ENCODE data around the gene RAMP1.

RAMP1 gene

GRCh38 chr2:237882510-237883481 is 23.4 kb downstream of the RAMP1 start:
- H3K36me3 ChIP-seq (ENCODE audit: insufficient read depth, low read length), result no peaks in the 10 kb centered on the region
- no peaks in the 10 kb centered on the region for H3K9me2 ChIP-seq (replicated peaks; ENCODE audit: low read depth, low read length)
- no peak overlapping the region for H3K4me2 ChIP-seq (ENCODE audit: low read depth, low read length, poor library complexity, severe bottlenecking)
- TF ChIP-seq EZH2phosphoT487 (IDR thresholded peaks at IDR 0.05; ENCODE audit: borderline replicate concordance), result no peak
- TF ChIP-seq CTCF (conservative IDR thresholded peaks at IDR 0.05; ENCODE audit: low read length), result no peak
- no peak overlapping the region for H3K9ac ChIP-seq (ENCODE audit: low read depth, low read length, poor library complexity, severe bottlenecking)
- H3K4me3 ChIP-seq (ENCODE audit: low read length, poor library complexity, severe bottlenecking), result no peak overlapping the region
- no peaks in the 10 kb centered on the region for H3K79me2 ChIP-seq (ENCODE audit: insufficient read depth, low read length)
- no peak overlapping the region for H2AFZ ChIP-seq (ENCODE audit: low read length)
- no peaks in the 10 kb centered on the region for H3F3A ChIP-seq (ENCODE audit: low read depth)
- H3K4me1 ChIP-seq (ENCODE audit: insufficient read depth, low read length, poor library complexity, severe bottlenecking), result no peaks in the 10 kb centered on the region
- H4K20me1 ChIP-seq (ENCODE audit: insufficient read depth, low read length, poor library complexity, severe bottlenecking), result no peaks in the 10 kb centered on the region
- no peaks in the 10 kb centered on the region for H3K9me3 ChIP-seq (ENCODE audit: insufficient read depth, low read depth, low read length)
- H3K27me3 ChIP-seq (ENCODE audit: insufficient read depth, low read length, poor library complexity, severe bottlenecking), result no peaks in the 10 kb centered on the region

- H3K4me2 ChIP-seq (ENCODE audit: low read depth, low read length, poor library complexity, severe bottlenecking), result no peak overlapping the region
- no peaks in the 10 kb centered on the region for H3K4me1 ChIP-seq (ENCODE audit: insufficient read depth, low read length, poor library complexity, severe bottlenecking)
- no peaks in the 10 kb centered on the region for H3K9me3 ChIP-seq (ENCODE audit: insufficient read depth, low read depth, low read length)
- no peaks in the 10 kb centered on the region for H3K36me3 ChIP-seq (ENCODE audit: insufficient read depth, low read length)
- TF ChIP-seq EZH2phosphoT487 (IDR thresholded peaks at IDR 0.05; ENCODE audit: borderline replicate concordance), result no peak
- TF ChIP-seq CTCF (conservative IDR thresholded peaks at IDR 0.05; ENCODE audit: low read length), result no peak
- H3K9ac ChIP-seq (ENCODE audit: low read depth, low read length, poor library complexity, severe bottlenecking), result no peak overlapping the region
- no peaks in the 10 kb centered on the region for H3K9me2 ChIP-seq (replicated peaks; ENCODE audit: low read depth, low read length)
- H3K79me2 ChIP-seq (ENCODE audit: insufficient read depth, low read length), result no peaks in the 10 kb centered on the region
- H3K27me3 ChIP-seq (ENCODE audit: insufficient read depth, low read length, poor library complexity, severe bottlenecking), result no peaks in the 10 kb centered on the region
- no peak overlapping the region for H3K4me3 ChIP-seq (ENCODE audit: low read length, poor library complexity, severe bottlenecking)
- H3F3A ChIP-seq (ENCODE audit: low read depth), result no peaks in the 10 kb centered on the region
- no peak overlapping the region for H2AFZ ChIP-seq (ENCODE audit: low read length)
- H4K20me1 ChIP-seq (ENCODE audit: insufficient read depth, low read length, poor library complexity, severe bottlenecking), result no peaks in the 10 kb centered on the region
Measured at GRCh38 chr2:237883951-237884446, 24.6 kb downstream of the RAMP1 start.

GRCh38 chr2:237884681-237885080 is 25.3 kb downstream of the RAMP1 start:
- Histone ChIP-seq H3K36me3 (ENCODE audit: insufficient read depth, low read length) (no peaks in the 10 kb centered on the region), H3K4me2 (ENCODE audit: low read depth, low read length, poor library complexity, severe bottlenecking) (no peak overlapping the region), H3K4me1 (ENCODE audit: insufficient read depth, low read length, poor library complexity, severe bottlenecking) (no peaks in the 10 kb centered on the region), H2AFZ (ENCODE audit: low read length) (no peak overlapping the region), H3K9ac (ENCODE audit: low read depth, low read length, poor library complexity, severe bottlenecking) (no peak overlapping the region), H3K4me3 (ENCODE audit: low read length, poor library complexity, severe bottlenecking) (no peak overlapping the region), H3K9me3 (ENCODE audit: insufficient read depth, low read depth, low read length) (no peaks in the 10 kb centered on the region), H3K9me2 (replicated peaks; ENCODE audit: low read depth, low read length) (no peaks in the 10 kb centered on the region), H3K79me2 (ENCODE audit: insufficient read depth, low read length) (no peaks in the 10 kb centered on the region), H3F3A (ENCODE audit: low read depth) (no peaks in the 10 kb centered on the region), H3K27me3 (ENCODE audit: insufficient read depth, low read length, poor library complexity, severe bottlenecking) (no peaks in the 10 kb centered on the region), H4K20me1 (ENCODE audit: insufficient read depth, low read length, poor library complexity, severe bottlenecking) (no peaks in the 10 kb centered on the region)
- TF ChIP-seq CTCF (conservative IDR thresholded peaks at IDR 0.05; ENCODE audit: low read length) (no peak), EZH2phosphoT487 (IDR thresholded peaks at IDR 0.05; ENCODE audit: borderline replicate concordance) (no peak)
